Nephron (organoid): ENCODE data around the gene UHRF1.
"Not testable (repeated sequence)": the region's sequence is repeated elsewhere in the genome, so short reads cannot be mapped to it uniquely, and the experiment has no call there.

ENCODE experiments used
- H3K27ac Mint-ChIP-seq, 3 experiments: 2 replicates each; pipeline ENCODE4 v1.8.0; 2020; ENCODE audit warnings: mixed read lengths in 3 of 3, mild to moderate bottlenecking in 2 of 3, moderate library complexity in 1 of 3
- H3K27me3 Mint-ChIP-seq: 2 replicates; pipeline ENCODE4 v1.8.0; 2021; ENCODE audit warnings: low read depth, mild to moderate bottlenecking, moderate library complexity, mixed read lengths
- H3K36me3 Mint-ChIP-seq: 2 replicates; pipeline ENCODE4 v1.8.0; 2020; ENCODE audit warnings: low read depth, mixed read lengths
- H3K4me1 Mint-ChIP-seq: 2 replicates; pipeline ENCODE4 v1.8.0; 2020; ENCODE audit warnings: mixed read lengths
- H3K4me3 Mint-ChIP-seq, 3 experiments: 2 replicates each; pipeline ENCODE4 v1.8.0; 2020; ENCODE audit warnings: mild to moderate bottlenecking in 3 of 3, mixed read lengths in 3 of 3, moderate library complexity in 2 of 3
- H3K9me3 Mint-ChIP-seq: 2 replicates; pipeline ENCODE4 v1.8.0; 2020; ENCODE audit warnings: mixed read lengths
- TF ChIP-seq, protein P1 (sequence below), 3 experiments: fragments of 200-600 bp; sonication (generic); IDR thresholded peaks; one replicate each; pipeline ENCODE4 v1.5.0; 2021; ENCODE audit warnings: antibody characterized with exemption in 3 of 3; ENCODE audit not compliant: unreplicated experiment in 3 of 3

The UHRF1 gene

DNA sequence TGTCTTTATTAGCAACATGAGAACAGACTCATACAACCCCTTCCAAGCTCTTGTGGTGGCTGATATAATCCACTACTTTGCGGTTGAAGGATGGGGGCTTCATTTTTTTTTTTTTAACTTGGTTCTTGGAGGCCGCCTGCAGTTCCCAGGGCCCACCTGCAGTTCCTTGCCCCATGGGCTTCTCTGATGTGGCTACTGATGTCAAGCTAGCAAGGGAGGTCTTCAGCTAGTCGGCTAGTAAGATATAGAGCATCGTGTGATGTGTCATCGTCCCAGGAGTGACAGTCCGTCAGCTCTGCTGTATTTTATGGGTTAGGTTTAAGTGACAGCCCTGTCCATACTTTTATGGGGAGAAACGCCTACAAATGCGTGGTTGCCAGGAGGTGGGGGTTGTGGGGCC, 26.1 kb downstream of the UHRF1 start:
- no peaks in the 10 kb centered on the region for H3K27me3 Mint-ChIP-seq
- H3K9me3 Mint-ChIP-seq, result no peaks in the 10 kb centered on the region
- H3K4me1 Mint-ChIP-seq, result no peaks in the 10 kb centered on the region
- no peak overlapping the region for H3K27ac Mint-ChIP-seq
- TF ChIP-seq, protein P1, sequence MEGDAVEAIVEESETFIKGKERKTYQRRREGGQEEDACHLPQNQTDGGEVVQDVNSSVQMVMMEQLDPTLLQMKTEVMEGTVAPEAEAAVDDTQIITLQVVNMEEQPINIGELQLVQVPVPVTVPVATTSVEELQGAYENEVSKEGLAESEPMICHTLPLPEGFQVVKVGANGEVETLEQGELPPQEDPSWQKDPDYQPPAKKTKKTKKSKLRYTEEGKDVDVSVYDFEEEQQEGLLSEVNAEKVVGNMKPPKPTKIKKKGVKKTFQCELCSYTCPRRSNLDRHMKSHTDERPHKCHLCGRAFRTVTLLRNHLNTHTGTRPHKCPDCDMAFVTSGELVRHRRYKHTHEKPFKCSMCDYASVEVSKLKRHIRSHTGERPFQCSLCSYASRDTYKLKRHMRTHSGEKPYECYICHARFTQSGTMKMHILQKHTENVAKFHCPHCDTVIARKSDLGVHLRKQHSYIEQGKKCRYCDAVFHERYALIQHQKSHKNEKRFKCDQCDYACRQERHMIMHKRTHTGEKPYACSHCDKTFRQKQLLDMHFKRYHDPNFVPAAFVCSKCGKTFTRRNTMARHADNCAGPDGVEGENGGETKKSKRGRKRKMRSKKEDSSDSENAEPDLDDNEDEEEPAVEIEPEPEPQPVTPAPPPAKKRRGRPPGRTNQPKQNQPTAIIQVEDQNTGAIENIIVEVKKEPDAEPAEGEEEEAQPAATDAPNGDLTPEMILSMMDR (IDR thresholded peaks at IDR 0.05; ENCODE audit: unreplicated experiment in 3 of 3), result no peak
- no peak overlapping the region for H3K4me3 Mint-ChIP-seq
- peaks cover 68% of the 10 kb centered on the region for H3K36me3 Mint-ChIP-seq

DNA sequence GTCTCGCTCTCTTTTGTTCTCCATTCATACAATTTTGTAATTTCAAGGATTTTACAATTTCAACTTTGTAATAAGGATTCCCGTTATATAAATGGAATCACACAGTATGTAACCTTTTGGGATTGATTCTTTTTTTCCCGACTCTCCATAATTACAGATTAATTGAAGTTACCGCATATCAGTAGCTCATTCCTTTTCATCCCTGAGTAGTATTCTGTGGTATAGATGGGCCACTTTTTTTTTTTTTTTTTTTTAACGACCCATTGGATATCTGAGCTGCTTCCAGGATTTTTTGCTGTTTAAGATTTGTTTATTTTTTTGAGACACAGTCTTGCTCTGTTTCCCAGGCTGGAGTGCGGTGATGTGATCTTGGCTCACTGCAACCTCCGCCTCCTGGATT, 27.8 kb downstream of the UHRF1 start:
- Mint-ChIP-seq H3K4me1 (no peaks in the 10 kb centered on the region), H3K36me3 (peaks cover 59% of the 10 kb centered on the region), H3K27ac (no peak overlapping the region), H3K27me3 (no peaks in the 10 kb centered on the region), H3K4me3 (no peak overlapping the region), H3K9me3 (no peaks in the 10 kb centered on the region)
- TF ChIP-seq, protein P1 (IDR thresholded peaks at IDR 0.05; ENCODE audit: unreplicated experiment in 3 of 3), result no peak

DNA sequence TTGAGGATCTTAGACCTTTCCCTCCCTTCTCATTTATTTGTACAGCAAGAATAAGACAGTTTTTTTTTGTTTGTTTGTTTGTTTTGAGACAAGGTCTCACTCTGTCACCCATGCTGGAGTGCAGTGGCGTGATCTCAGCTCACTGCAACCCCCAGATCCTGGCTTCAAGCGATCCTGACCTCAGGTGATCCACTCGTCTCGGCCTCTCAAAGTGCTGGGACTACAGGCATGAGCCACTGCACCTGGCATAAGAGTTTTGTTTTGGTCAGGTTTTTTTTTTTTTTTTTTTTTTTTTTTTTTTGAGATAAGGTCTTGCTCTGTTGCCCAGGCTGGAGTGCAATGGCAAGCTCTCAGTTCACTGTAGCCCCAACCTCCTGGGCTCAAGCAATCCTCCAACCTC, 29.2 kb downstream of the UHRF1 start:
- not testable (repeated sequence) for H3K4me1 Mint-ChIP-seq, H3K9me3 Mint-ChIP-seq, H3K27me3 Mint-ChIP-seq, H3K27ac Mint-ChIP-seq, H3K4me3 Mint-ChIP-seq
- peaks cover 47% of the 10 kb centered on the region for H3K36me3 Mint-ChIP-seq

DNA sequence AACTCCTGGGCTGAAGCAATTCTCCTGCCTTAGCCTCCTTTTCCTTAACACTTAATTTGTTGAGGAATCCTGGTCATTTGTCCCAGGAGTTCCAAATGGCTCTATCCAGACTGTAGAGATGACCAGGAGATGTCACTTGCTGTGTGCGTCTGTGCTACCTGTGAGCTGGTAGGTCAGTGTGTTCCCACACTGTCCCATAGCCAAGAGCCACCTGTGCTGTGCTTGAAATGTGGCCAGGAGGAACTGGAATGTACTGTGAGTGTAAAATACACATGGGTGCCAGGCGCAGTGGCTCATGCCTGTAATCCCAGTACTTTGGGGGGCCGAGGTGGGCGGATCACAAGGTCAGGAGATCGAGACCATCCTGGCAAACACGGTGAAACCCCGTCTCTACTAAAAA, 30.2 kb downstream of the UHRF1 start:
- H3K36me3 Mint-ChIP-seq, result peaks cover 39% of the 10 kb centered on the region
- H3K9me3 Mint-ChIP-seq, result no peaks in the 10 kb centered on the region
- H3K27ac Mint-ChIP-seq, result no peak overlapping the region
- H3K27me3 Mint-ChIP-seq, result no peaks in the 10 kb centered on the region
- H3K4me1 Mint-ChIP-seq, result no peaks in the 10 kb centered on the region
- no peak overlapping the region for H3K4me3 Mint-ChIP-seq
- TF ChIP-seq, protein P1 (IDR thresholded peaks at IDR 0.05; ENCODE audit: unreplicated experiment in 3 of 3), result no peak

DNA sequence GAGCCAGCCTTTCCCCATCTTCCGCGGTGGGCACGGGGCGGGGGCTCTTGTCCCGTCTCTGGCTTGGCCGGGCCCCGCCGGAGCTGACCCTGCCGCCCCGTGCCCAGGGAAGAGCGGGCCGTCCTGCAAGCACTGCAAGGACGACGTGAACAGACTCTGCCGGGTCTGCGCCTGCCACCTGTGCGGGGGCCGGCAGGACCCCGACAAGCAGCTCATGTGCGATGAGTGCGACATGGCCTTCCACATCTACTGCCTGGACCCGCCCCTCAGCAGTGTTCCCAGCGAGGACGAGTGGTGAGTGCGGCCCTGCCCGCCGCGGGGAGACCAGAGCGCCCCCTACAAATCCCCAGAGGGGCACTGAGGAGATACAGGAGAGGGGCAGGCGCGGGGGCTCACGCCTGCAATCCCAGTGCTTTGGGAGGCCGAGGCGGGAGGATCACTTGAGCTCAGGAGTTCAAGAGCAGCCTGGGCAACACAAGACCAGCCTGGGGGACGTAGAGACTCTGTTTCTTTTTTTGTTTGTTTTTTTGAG, 32.4 kb downstream of the UHRF1 start:
- H3K27ac Mint-ChIP-seq, H3K4me3 Mint-ChIP-seq, H3K27me3 Mint-ChIP-seq, H3K9me3 Mint-ChIP-seq, H3K4me1 Mint-ChIP-seq: not testable (repeated sequence)
- peaks cover 27% of the 10 kb centered on the region for H3K36me3 Mint-ChIP-seq

DNA sequence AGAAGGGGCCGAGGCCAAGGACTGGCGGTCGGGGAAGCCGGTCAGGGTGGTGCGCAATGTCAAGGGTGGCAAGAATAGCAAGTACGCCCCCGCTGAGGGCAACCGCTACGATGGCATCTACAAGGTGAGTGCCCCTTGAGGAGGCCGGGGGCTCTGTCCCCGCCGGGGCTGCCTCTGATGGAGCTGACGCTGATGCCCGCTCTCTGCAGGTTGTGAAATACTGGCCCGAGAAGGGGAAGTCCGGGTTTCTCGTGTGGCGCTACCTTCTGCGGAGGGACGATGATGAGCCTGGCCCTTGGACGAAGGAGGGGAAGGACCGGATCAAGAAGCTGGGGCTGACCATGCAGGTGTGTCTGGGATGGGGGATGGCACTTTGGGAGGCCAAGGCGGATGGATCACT, 41.3 kb downstream of the UHRF1 start:
- H3K36me3 Mint-ChIP-seq, result peaks cover 55% of the 10 kb centered on the region
- H3K9me3 Mint-ChIP-seq, H3K4me1 Mint-ChIP-seq, H3K4me3 Mint-ChIP-seq, H3K27ac Mint-ChIP-seq, H3K27me3 Mint-ChIP-seq: not testable (repeated sequence)

DNA sequence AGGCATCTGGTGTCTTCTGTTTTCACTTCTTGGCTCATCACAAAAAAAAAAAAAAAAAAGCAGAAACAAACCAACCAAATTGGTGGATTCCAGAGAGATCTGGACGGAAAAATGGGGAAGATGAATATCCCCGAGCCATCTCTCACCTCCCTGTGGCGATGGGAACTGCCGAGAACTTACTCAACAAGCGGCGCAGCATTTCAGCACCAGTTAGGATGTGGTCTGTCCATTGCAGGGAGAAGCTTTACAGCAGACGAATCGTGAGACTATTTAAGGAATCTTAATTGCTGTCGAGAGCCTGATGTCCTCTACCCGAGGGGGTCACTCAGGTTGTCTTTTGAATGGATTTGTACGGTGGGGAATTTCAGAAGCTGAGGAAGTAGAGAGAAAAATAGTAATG, 42.4 kb downstream of the UHRF1 start:
- Mint-ChIP-seq H3K9me3 (no peaks in the 10 kb centered on the region), H3K27me3 (peaks cover 3% of the 10 kb centered on the region), H3K4me3 (no peak overlapping the region), H3K36me3 (peaks cover 53% of the 10 kb centered on the region), H3K27ac (no peak overlapping the region), H3K4me1 (no peaks in the 10 kb centered on the region)
- TF ChIP-seq, protein P1 (IDR thresholded peaks at IDR 0.05; ENCODE audit: unreplicated experiment in 3 of 3), result no peak
